Measurements from ENCODE around the gene TRAPPC10. TPM values are rescaled to one million over a fixed set of nuclear protein-coding genes. Genes with fewer than 3 reads are reported as not detected.

Gene TRAPPC10
- total RNA-seq, 2 donors from 2014 or later, result 45.9 to 47.9 TPM

GRCh38 chr21:44005071-44005470 lies 7.0 kb upstream of the TRAPPC10 start:
- no peak for DNase-seq (ENCODE audit: low spot score)
- Histone ChIP-seq H3K4me1 (ENCODE audit: control insufficient read depth in 1 of 2, low read depth in 2 of 2) (peaks cover 4 to 10% of the 10 kb centered on the region in 2 donors), H3K9me3 (no peaks in the 10 kb centered on the region), H3K36me3 (no peaks in the 10 kb centered on the region), H3K27ac (no peak overlapping the region), H3K4me3 (no peak overlapping the region), H3K27me3 (replicated peaks; ENCODE audit: insufficient read depth) (no peaks in the 10 kb centered on the region)
- TF ChIP-seq CTCF (IDR thresholded peaks at IDR 0.05), result no peak
- no peak for ATAC-seq (ENCODE audit: insufficient number of reproducible peaks, low FRiP score, low read depth)

GRCh38 chr21:44005593-44005992 lies 6.5 kb upstream of the TRAPPC10 start:
- Histone ChIP-seq H3K27ac (peak overlapping the region; percentile 50 to 78), H3K4me3 (no peak overlapping the region)

GRCh38 chr21:44006017-44006619 lies 6.0 kb upstream of the TRAPPC10 start:
- peaks cover 5 to 11% of the 10 kb centered on the region in 2 donors for H3K4me1 ChIP-seq (ENCODE audit: control insufficient read depth in 1 of 2, low read depth in 2 of 2)

More at GRCh38 chr21:44005593-44005992, 6.5 kb upstream of the TRAPPC10 start:
- Histone ChIP-seq H3K27me3 (replicated peaks; ENCODE audit: insufficient read depth) (no peaks in the 10 kb centered on the region), H3K9me3 (no peaks in the 10 kb centered on the region), H3K36me3 (no peaks in the 10 kb centered on the region), H3K4me1 (ENCODE audit: control insufficient read depth in 1 of 2, low read depth in 2 of 2) (peaks cover 4 to 10% of the 10 kb centered on the region in 2 donors)
- no peak for DNase-seq (ENCODE audit: low spot score)
- no peak for ATAC-seq (ENCODE audit: insufficient number of reproducible peaks, low FRiP score, low read depth)
- TF ChIP-seq CTCF (IDR thresholded peaks at IDR 0.05), result no peak

GRCh38 chr21:44006656-44007055 lies 5.5 kb upstream of the TRAPPC10 start:
- H3K9me3 ChIP-seq, result no peaks in the 10 kb centered on the region
- no peak for DNase-seq (ENCODE audit: low spot score)
- peak overlapping the region; percentile 50 to 78 for H3K27ac ChIP-seq
- H3K4me3 ChIP-seq, result no peak overlapping the region
- H3K4me1 ChIP-seq (ENCODE audit: control insufficient read depth in 1 of 2, low read depth in 2 of 2), result peaks cover 6 to 15% of the 10 kb centered on the region in 2 donors
- peak; percentile 11 for ATAC-seq (ENCODE audit: insufficient number of reproducible peaks, low FRiP score, low read depth)
- no peak for TF ChIP-seq CTCF (IDR thresholded peaks at IDR 0.05)
- H3K36me3 ChIP-seq, result no peaks in the 10 kb centered on the region
- no peaks in the 10 kb centered on the region for H3K27me3 ChIP-seq (replicated peaks; ENCODE audit: insufficient read depth)

More at GRCh38 chr21:44006017-44006619, 6.0 kb upstream of the TRAPPC10 start:
- no peaks in the 10 kb centered on the region for H3K36me3 ChIP-seq
- H3K9me3 ChIP-seq, result no peaks in the 10 kb centered on the region
- no peak for DNase-seq (ENCODE audit: low spot score)
- ATAC-seq (ENCODE audit: insufficient number of reproducible peaks, low FRiP score, low read depth), result peak; percentile 75
- H3K27ac ChIP-seq, result peak overlapping the region; percentile 50 to 78
- no peak for TF ChIP-seq CTCF (IDR thresholded peaks at IDR 0.05)
- no peak overlapping the region for H3K4me3 ChIP-seq
- H3K27me3 ChIP-seq (replicated peaks; ENCODE audit: insufficient read depth), result no peaks in the 10 kb centered on the region

GRCh38 chr21:44010429-44010828 lies 1.7 kb upstream of the TRAPPC10 start:
- Histone ChIP-seq H3K36me3 (no peaks in the 10 kb centered on the region), H3K9me3 (no peaks in the 10 kb centered on the region), H3K4me1 (ENCODE audit: control insufficient read depth in 1 of 2, low read depth in 2 of 2) (peaks cover 19 to 35% of the 10 kb centered on the region in 2 donors), H3K4me3 (no peak overlapping the region), H3K27ac (no peak overlapping the region), H3K27me3 (replicated peaks; ENCODE audit: insufficient read depth) (no peaks in the 10 kb centered on the region)
- TF ChIP-seq CTCF (IDR thresholded peaks at IDR 0.05), result no peak
- no peak for ATAC-seq (ENCODE audit: insufficient number of reproducible peaks, low FRiP score, low read depth)
- DNase-seq (ENCODE audit: low spot score), result no peak
